Measurements from ENCODE around the gene EXD2.
"Not testable (repeated sequence)": the region's sequence is repeated elsewhere in the genome, so short reads cannot be mapped to it uniquely, and the experiment has no call there.

The EXD2 gene

DNA sequence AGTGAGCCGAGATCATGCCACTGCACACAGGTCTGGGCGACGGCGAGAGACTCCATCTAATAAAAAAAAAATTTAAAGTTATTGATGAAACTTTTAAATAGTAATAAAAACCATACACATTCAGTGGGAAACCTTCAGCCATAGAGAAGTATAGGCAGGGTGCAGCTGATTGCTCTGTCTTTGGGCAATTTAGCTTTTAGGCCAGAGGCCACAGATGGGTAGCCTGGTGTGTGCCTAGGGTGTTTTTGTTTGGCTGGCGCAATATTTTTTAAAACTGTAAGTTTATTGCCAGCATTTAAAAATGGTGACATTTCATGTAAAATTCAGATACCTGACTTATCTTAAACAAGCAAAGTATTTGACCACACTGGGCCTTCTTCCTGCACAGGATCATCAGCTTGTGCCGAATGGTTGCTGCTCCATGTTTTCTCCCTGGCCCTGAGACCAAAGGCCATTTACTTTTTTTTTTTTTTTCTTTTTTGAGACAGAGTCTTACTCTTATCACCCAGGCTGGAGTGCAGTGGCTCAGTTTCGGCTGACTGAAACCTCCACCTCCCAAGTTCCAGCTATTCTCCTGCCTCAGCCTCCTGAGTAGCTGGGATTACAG lies 16.2 kb downstream of the EXD2 start:
- no peaks in the 10 kb centered on the region for H3K79me2 ChIP-seq (ENCODE audit: insufficient read depth, low read depth)
- no peaks in the 10 kb centered on the region for H3K36me3 ChIP-seq (ENCODE audit: insufficient read depth)
- TF ChIP-seq, protein P1, sequence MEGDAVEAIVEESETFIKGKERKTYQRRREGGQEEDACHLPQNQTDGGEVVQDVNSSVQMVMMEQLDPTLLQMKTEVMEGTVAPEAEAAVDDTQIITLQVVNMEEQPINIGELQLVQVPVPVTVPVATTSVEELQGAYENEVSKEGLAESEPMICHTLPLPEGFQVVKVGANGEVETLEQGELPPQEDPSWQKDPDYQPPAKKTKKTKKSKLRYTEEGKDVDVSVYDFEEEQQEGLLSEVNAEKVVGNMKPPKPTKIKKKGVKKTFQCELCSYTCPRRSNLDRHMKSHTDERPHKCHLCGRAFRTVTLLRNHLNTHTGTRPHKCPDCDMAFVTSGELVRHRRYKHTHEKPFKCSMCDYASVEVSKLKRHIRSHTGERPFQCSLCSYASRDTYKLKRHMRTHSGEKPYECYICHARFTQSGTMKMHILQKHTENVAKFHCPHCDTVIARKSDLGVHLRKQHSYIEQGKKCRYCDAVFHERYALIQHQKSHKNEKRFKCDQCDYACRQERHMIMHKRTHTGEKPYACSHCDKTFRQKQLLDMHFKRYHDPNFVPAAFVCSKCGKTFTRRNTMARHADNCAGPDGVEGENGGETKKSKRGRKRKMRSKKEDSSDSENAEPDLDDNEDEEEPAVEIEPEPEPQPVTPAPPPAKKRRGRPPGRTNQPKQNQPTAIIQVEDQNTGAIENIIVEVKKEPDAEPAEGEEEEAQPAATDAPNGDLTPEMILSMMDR (conservative IDR thresholded peaks at IDR 0.05; ENCODE audit: low read depth, low read length), result no peak
- H3K27me3 ChIP-seq (ENCODE audit: insufficient read depth, low read depth), result no peaks in the 10 kb centered on the region
- no peak overlapping the region for H2AFZ ChIP-seq (ENCODE audit: low read depth)
- H3K4me3 ChIP-seq (IDR thresholded peaks at IDR 0.05; ENCODE audit: insufficient read depth, low read depth, low read length), result no peak overlapping the region
- H3K4me1 ChIP-seq (ENCODE audit: low read depth, poor library complexity, severe bottlenecking), result peaks cover 9% of the 10 kb centered on the region
- H3K4me2 ChIP-seq, result no peak overlapping the region
- no peak overlapping the region for H3K27ac ChIP-seq
- H3K9ac ChIP-seq, result no peak overlapping the region
- H4K20me1 ChIP-seq (ENCODE audit: insufficient read depth), result no peaks in the 10 kb centered on the region

GRCh38 chr14:69208666-69209065 lies 17.4 kb downstream of the EXD2 start:
- Histone ChIP-seq H3K4me3 (IDR thresholded peaks at IDR 0.05; ENCODE audit: insufficient read depth, low read depth, low read length) (no peak overlapping the region), H4K20me1 (ENCODE audit: insufficient read depth) (no peaks in the 10 kb centered on the region), H3K27me3 (ENCODE audit: insufficient read depth, low read depth) (no peaks in the 10 kb centered on the region), H2AFZ (ENCODE audit: low read depth) (no peak overlapping the region), H3K4me2 (no peak overlapping the region), H3K9ac (no peak overlapping the region), H3K4me1 (ENCODE audit: low read depth, poor library complexity, severe bottlenecking) (peaks cover 9% of the 10 kb centered on the region), H3K79me2 (ENCODE audit: insufficient read depth, low read depth) (no peaks in the 10 kb centered on the region), H3K36me3 (ENCODE audit: insufficient read depth) (no peaks in the 10 kb centered on the region), H3K27ac (no peak overlapping the region)
- TF ChIP-seq, protein P1 (conservative IDR thresholded peaks at IDR 0.05; ENCODE audit: low read depth, low read length), result no peak

DNA sequence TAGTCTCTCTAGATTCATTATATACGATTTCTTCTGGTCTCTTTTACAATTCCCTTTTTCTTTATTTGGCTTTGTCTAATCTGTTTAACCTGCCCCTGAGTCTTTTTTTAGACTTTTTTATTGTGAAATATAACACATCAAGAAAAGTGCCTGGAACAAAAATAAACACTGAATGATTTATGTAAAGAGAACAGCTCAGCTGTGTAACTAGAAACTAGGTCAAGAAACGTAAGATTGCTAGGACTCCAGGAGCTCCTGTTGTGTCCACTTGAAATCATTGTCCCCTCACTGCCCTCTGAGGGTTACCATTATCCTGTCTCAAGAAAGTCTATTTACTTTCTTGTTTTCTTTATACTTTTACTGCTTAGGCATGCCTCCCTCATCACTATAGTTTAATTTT lies 23.1 kb downstream of the EXD2 start:
- no peak overlapping the region for H3K4me2 ChIP-seq
- no peaks in the 10 kb centered on the region for H3K79me2 ChIP-seq (ENCODE audit: insufficient read depth, low read depth)
- no peaks in the 10 kb centered on the region for H4K20me1 ChIP-seq (ENCODE audit: insufficient read depth)
- H3K36me3 ChIP-seq (ENCODE audit: insufficient read depth), result no peaks in the 10 kb centered on the region
- no peak overlapping the region for H3K27ac ChIP-seq
- TF ChIP-seq, protein P1 (conservative IDR thresholded peaks at IDR 0.05; ENCODE audit: low read depth, low read length), result no peak
- H2AFZ ChIP-seq (ENCODE audit: low read depth), result no peak overlapping the region
- H3K4me3 ChIP-seq (IDR thresholded peaks at IDR 0.05; ENCODE audit: insufficient read depth, low read depth, low read length), result no peak overlapping the region
- H3K27me3 ChIP-seq (ENCODE audit: insufficient read depth, low read depth), result no peaks in the 10 kb centered on the region
- H3K9ac ChIP-seq, result no peak overlapping the region
- H3K4me1 ChIP-seq (ENCODE audit: low read depth, poor library complexity, severe bottlenecking), result no peaks in the 10 kb centered on the region

GRCh38 chr14:69217663-69218062 lies 26.4 kb downstream of the EXD2 start:
- not testable (repeated sequence) for H3K27ac ChIP-seq; H3K4me2 ChIP-seq; H4K20me1 ChIP-seq (ENCODE audit: insufficient read depth); H2AFZ ChIP-seq (ENCODE audit: low read depth); H3K79me2 ChIP-seq (ENCODE audit: insufficient read depth, low read depth); H3K4me1 ChIP-seq (ENCODE audit: low read depth, poor library complexity, severe bottlenecking); H3K4me3 ChIP-seq (IDR thresholded peaks at IDR 0.05; ENCODE audit: insufficient read depth, low read depth, low read length); H3K9ac ChIP-seq; H3K27me3 ChIP-seq (ENCODE audit: insufficient read depth, low read depth); H3K36me3 ChIP-seq (ENCODE audit: insufficient read depth)

DNA sequence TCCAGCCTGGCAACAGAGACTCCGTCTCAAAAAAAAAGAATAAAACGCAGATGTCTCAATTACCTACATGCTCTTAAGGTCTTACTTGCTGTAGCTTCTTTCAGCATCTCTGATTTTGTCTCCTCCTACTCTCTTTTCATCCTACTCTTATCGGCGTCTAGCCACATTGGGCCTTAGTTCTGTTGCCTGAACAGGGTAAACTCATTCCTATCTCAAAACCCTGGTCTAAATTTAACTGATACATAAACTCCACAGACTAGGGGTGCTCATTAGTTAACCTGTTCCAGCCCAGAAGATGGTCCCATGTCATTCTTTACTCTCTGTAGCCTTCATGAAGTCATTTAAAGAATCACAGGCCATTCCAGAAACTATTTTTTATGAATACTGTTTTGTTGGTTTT lies 33.6 kb downstream of the EXD2 start:
- Histone ChIP-seq H3K4me2 (no peak overlapping the region), H2AFZ (ENCODE audit: low read depth) (no peak overlapping the region), H3K4me1 (ENCODE audit: low read depth, poor library complexity, severe bottlenecking) (no peaks in the 10 kb centered on the region), H3K9ac (no peak overlapping the region), H4K20me1 (ENCODE audit: insufficient read depth) (no peaks in the 10 kb centered on the region), H3K79me2 (ENCODE audit: insufficient read depth, low read depth) (no peaks in the 10 kb centered on the region), H3K4me3 (IDR thresholded peaks at IDR 0.05; ENCODE audit: insufficient read depth, low read depth, low read length) (no peak overlapping the region), H3K27ac (no peak overlapping the region), H3K27me3 (ENCODE audit: insufficient read depth, low read depth) (no peaks in the 10 kb centered on the region), H3K36me3 (ENCODE audit: insufficient read depth) (no peaks in the 10 kb centered on the region)
- TF ChIP-seq, protein P1 (conservative IDR thresholded peaks at IDR 0.05; ENCODE audit: low read depth, low read length), result no peak

Data from KMS-11 (cell line).